Umbilical cord (tissue), 2 donors: ENCODE data around the gene EXOSC2. TPM values are rescaled to one million over a fixed set of nuclear protein-coding genes. Genes with fewer than 3 reads are reported as not detected.

Experiments
- DNase-seq: peaks from one replicate; pipeline ENCODE4 v3.0.0-alpha.2; 2015; ENCODE audit warnings: low spot score
- total RNA-seq: library from RNA; depleted of rRNA; stranded (reverse); fragments of >200 nt; gene quantifications from one replicate; pipeline ENCODE4 v1.2.3, GENCODE V29; 2014; ENCODE audit warnings: low replicate concordance; ENCODE audit not compliant: insufficient read depth

EXOSC2 gene
- total RNA-seq, 1 donor from 2014 or later = 19.7 TPM

DNA sequence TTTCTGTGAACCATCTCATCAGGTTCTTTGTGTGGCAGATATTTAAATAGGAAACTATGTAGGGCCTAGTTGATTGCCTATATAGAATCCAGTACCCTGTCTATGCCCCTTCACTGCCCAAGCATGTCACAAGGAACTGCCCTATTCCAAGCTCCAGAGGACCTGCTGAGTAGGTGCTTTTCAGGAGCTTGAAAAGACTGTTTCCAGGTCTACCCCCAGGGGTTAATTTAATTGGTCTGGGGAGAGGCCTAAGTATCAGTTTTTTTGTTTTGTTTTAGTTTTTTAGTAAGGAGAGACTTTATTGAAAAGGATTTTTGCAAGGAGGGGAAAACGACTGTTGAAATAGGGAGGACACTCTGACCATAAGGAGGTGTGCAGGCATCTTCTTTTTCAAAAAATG lies 43.3 kb downstream of the EXOSC2 start:
- DNase-seq = no peak

DNA sequence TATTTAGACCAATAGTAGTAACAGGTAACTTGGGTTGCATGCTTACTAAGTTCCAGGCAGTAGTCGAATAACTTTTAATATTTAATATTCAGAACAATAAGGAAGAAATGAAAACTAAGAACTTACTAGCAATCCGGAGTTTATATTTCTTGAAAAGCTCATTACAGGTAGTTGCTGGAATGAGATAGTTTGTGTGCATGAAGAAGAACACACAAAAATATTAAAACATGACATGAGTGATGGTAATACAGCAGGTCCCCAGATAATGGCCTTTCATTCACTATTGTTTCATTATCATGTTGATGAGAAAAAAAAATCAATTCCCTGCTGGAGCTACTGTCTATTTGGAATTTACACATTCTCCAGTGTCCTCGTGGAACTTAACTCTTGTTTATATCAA lies 44.7 kb downstream of the EXOSC2 start:
- no peak for DNase-seq

DNA sequence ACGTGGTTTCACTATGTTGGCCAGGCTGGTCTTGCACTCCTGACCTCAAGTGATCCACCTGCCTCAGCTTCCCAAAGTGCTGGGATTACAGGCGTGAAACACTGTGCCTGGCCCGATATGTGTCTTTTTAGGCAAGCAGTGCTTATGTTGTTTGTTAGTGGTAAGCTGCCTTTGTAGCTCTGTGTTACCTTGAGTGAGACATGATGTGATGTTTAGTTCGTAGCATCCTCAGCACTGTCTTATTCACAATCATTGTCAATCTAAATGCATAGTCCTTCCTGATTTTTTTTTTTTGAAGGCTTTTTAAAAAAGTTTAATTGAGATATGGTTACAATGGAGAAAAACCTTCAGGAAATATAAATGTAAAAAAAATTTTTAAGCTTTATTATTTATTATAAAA lies 45.5 kb downstream of the EXOSC2 start:
- no peak for DNase-seq

DNA sequence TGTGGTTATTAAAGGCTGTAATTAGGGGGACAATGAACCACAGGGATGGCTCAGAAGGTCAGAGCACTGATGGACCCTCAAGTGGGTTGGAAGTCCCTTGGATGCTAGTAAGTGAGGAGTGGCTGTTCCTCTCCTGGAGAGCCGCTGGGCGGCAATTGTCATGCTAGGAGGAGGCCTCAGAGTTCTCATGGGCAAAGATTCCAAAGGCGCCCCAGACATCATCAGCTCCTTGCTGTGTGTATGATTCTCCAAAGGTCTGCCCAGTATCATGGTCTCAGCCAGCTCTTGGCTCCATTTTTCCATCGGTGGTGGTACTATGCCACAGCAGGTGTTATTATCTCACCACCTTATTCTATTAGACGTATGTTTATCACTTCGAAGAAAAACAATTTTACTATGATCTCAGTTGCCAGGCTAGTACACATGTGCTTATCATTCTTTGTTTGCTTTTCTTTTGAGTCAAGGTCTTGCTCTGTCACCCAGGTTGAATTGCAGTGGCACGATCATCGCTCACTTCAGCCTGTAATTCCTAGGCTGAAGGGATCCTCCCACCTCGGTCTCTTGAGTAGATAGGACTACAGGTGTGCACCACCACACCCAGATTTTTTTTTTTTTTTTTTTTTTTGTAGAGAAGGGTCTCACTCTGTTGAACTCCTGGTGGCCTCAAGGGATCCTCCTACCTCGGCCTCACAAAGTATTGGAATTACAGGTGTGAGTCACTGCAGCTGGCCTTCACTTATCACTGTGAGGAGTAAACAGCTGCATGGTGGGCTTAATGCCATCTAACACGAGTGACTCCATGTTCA lies 46.8 kb downstream of the EXOSC2 start:
- no peak for DNase-seq

DNA sequence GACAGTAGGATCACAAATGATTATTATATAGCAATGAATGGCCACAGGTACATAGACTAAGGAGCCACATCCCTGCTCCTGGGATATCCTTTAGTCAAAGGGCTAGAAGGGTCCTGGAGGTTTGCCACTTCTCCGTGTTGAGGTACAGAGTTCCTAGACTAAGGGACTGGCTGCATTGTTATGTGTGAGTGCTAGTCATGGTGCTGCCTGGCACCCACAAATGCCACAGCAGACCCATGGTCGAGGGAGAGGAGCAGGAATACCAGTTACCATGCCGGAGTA lies 47.4 kb downstream of the EXOSC2 start:
- DNase-seq = no peak

DNA sequence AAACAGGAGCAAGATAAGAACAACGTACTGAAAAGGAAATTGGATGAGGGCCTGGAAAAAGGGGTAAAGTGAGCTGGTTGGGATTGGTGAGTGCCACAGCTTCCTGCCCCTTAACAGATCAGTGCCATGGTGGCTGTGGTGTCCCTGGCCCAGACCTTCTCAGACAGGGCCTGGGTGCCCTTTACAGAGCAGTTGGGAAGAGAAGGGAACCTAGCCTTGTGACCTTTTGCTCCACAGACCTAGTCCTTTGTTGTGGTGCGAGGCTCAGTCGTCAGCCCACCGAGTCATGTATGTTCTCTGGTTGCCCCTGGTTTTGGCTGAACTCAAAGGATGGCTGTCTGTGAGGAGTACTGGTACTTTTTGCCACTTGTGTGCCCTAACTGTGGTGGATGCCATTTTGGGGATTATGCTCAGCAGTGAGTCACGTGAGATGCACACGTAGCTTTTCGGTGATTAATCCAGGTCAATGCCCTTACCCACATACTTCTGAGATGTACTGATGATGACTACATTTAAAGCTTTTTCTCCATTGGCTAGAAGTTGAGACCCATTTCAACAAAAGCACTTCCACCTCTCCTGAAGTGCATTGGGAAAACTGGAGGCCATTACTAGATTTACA lies 48.4 kb downstream of the EXOSC2 start:
- DNase-seq = no peak

DNA sequence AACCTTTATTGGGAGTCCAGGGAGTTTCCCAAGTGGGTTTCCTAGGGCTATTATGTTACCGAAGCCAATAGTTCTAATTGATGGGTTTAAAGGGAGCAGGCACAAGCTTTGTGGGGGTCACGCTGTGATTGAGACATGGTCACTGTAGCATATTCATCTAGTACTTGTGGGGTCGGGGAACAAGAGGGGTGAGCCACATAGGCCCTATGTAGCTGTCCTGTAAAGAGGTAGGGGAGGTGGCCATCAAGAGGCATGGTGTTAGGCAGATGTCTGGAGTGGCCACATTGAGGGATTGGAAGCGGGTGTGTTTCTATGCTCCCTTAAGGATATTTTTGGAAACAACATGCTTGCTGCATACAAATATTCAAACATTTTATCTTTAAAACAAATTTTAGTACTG lies 50.1 kb downstream of the EXOSC2 start:
- DNase-seq = no peak

DNA sequence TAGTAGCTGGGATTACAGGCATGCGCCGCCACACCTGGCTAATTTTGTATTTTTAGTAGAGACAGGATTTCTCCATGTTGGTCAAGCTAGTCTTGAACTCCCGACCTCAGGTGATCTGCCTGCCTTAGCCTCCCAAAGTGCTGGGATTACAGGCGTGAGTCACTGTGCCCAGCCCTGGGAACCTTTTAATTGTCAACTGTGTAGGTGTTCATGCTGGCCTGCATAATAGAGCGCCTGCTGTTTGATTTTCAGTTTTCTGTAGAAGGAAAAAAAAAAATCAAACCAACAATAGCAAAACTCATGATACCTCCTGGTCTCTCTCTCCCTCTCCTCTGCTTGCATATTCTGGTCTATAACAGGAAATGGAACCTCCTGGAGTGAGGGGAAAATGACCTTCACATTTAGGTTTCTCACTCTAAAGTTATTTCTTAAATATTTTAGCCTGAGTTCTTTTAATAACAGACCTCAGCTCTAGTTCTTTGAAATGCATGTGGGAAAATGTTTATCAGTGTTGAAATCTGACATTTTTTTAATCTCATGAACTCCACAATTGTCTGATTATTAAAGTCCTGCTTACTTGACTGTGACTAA lies 51.7 kb downstream of the EXOSC2 start:
- no peak for DNase-seq

DNA sequence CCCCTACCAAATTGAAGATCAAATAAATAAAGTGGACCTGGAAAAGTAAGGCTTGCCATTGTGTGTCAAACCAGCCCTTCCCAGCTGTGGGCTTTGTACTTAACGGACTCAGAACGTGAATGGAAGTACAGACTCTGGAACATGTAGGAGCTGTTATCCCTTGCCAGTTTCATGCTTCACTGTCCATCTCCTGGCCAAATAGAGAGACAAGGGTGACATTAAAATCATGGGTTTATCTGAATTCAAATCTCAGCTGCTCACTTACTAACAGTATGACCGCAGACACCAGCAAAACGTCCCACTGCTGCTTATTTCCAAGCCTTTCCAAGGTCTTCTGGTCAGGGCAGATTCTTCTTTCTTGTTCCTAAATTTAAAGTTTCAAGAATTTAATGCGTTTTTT lies 52.2 kb downstream of the EXOSC2 start:
- DNase-seq = no peak

DNA sequence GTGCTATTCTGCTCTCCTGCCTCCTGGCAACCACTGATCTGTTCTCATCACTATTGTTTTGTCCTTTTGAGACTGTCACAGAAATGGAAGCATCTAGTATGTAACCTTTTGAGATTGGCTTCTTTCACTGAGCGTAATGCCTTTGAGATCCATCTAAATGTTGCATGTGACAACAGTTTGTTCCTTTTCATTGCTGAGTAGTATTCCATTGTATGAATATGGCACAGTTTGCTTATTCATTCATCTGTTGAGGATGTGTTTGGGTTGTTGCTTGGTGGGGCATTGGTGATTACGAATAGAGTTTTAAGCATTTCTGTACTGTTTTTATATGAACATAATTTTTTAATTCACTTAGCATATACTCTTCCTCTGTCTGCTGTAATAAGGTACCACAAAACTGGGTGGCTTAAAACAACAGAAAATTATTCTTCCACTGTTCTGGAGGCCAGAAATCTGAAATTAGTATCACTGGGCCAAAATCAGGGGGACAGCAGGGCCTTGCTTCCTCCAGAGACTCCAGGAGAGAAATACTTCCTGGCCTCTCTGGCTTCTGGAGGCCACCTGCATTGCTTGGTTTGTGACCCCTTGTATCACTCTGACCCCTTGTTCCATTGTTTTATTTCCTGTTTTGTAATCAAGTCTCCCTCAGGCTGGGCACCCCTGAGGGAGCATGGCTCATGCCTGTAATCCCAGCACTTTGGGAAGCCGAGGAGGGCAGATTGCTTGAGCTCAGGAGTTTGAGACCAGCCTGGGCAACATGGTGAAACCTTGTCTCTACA lies 53.0 kb downstream of the EXOSC2 start:
- DNase-seq = no peak

DNA sequence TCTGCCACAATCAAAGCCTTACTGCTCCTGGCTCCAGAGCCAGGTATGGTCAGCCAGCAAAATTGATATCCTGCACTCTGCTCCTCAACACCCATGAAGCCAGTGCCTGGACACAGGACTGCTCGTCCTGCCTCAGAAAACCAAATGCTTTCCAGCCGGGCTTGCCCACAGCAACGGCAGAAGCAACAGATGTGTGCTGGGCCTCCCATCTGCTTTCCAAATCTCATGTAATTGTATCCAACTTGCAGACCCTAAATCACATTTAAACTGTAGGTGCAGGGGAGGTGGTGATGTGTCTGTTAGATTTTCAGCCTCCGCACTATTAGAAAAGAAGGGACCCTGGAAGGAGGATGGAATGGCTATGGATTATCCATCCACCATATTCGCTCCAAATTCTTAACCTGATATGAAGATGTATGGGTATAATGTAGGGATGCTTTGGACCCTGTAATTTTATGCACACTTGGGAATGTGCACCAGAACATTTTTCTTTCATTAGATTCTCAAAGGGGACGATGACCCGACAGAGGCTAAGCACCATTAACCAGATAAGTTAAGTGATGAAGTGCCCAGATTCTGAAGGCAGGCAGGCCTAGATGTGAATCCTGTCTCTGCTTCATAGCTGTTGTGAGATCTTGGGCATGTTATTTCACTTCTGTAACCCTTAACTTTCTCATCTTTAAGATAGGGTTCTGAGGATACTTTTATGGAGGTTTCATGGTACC lies 58.2 kb downstream of the EXOSC2 start:
- DNase-seq = no peak

Other genes starting within 250 kb of the EXOSC2 start
- gene ASS1, start 248.8 kb upstream of the EXOSC2 start, total RNA-seq = 95.3 TPM
- gene FUBP3, start 114.2 kb upstream of the EXOSC2 start, total RNA-seq = 39.0 TPM
- gene PRDM12, start 29.2 kb upstream of the EXOSC2 start, total RNA-seq = not detected
- 48.2 TPM for gene ABL1, start 141.5 kb downstream of the EXOSC2 start, total RNA-seq
- 0.48 TPM for gene QRFP, start 203.0 kb downstream of the EXOSC2 start, total RNA-seq
- 1.9 TPM for gene FIBCD1, start 245.5 kb downstream of the EXOSC2 start, total RNA-seq